Testis (tissue), 2 donors: ENCODE results near the gene MEF2C.

Source experiments
- CTCF ChIP-seq, 3 experiments: fragments of 450-650 bp in 2 of 3; fragments of 200-600 bp in 1 of 3; sonication (generic) in 1 of 3; IDR thresholded peaks; one replicate each; pipeline ENCODE4 v1.5.1; 2016 to 2019; ENCODE audit warnings: antibody characterized with exemption in 3 of 3, mild to moderate bottlenecking in 2 of 3, moderate library complexity in 1 of 3
- POLR2A ChIP-seq: fragments of 450-650 bp; IDR thresholded peaks from one replicate; pipeline ENCODE4 v1.6.1; 2017; ENCODE audit warnings: antibody characterized with exemption, mild to moderate bottlenecking, moderate library complexity

DNA sequence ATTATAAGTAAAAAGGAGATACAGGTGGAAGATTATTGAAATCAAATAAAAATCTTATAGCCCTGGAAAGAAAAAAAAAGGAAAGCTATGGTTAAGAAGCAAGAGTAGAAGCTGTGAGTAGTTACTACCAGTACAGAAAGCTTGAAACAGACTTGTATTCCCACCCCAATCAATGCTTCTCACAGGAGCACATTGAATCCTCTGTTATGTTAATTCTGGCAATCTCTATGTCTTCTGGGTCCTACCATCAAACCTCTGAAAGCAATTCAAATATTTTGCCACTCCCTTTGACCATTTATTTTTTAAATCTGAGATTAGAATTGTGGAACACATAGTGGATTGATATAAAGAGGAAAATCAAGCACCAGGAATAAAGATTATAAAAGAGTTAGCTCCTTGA is 186.5 kb downstream of the MEF2C start:
- TF ChIP-seq CTCF (IDR thresholded peaks at IDR 0.05): no peak
- TF ChIP-seq POLR2A: no peak
